H1 (cell line): ENCODE results near the gene TNRC6C. TPM values are rescaled to one million over a fixed set of nuclear protein-coding genes. Genes with fewer than 3 reads are reported as not detected.

ENCODE experiments used
- CTCF ChIA-PET: fragments of 300-600 bp; sonication (Branson Sonifier 250); formaldehyde crosslinking; loops from one replicate; lab custom pipeline; 2021; ENCODE audit not compliant: partially characterized antibody; lab: Charles Lee
- POLR2A ChIA-PET: fragments of 300-600 bp; sonication (Branson Sonifier 250); formaldehyde crosslinking; loops from one replicate; lab custom pipeline; 2021; ENCODE audit warnings: inconsistent platforms; ENCODE audit not compliant: partially characterized antibody; lab: Charles Lee
- DNase-seq, 2 experiments: peaks; one replicate each; pipeline versions ENCODE4 v3.0.0 to v3.0.0-alpha.2; 2010 to 2022; ENCODE audit warnings: low spot score in 2 of 2, low read depth in 1 of 2, mixed read lengths in 1 of 2
- FAIRE-seq: peaks from 2 replicates; lab custom pipeline; 2011; peaks lifted over from hg19 to GRCh38; lab: Jason Lieb, UNC
- H2AFZ ChIP-seq: 2 replicates; pipeline ENCODE4 v1.8.1; 2012; ENCODE audit warnings: low read length, inconsistent platforms
- H2AK5ac ChIP-seq: 2 replicates; pipeline ENCODE4 v1.6.1; 2013; ENCODE audit warnings: low read depth, low read length
- H2BK120ac ChIP-seq: replicated peaks from 2 replicates; pipeline ENCODE3; 2013; ENCODE audit warnings: low read depth, low read length, inconsistent platforms
- H2BK12ac ChIP-seq: 2 replicates; pipeline ENCODE4 v1.6.1; 2013; ENCODE audit warnings: low read depth, low read length
- H2BK15ac ChIP-seq: 2 replicates; pipeline ENCODE4 v1.6.1; 2013; ENCODE audit warnings: low read length
- H2BK20ac ChIP-seq: 2 replicates; pipeline ENCODE4 v1.6.1; 2013; ENCODE audit warnings: low read length
- H2BK5ac ChIP-seq: 2 replicates; pipeline ENCODE4 v1.6.1; 2013; ENCODE audit warnings: low read depth, low read length
- H3K14ac ChIP-seq: 2 replicates; pipeline ENCODE4 v1.6.1; 2013; ENCODE audit warnings: inconsistent platforms; ENCODE audit not compliant: insufficient read length
- H3K18ac ChIP-seq: 2 replicates; pipeline ENCODE4 v1.6.1; 2013; ENCODE audit warnings: low read length; ENCODE audit errors: extremely low read depth
- H3K23ac ChIP-seq: 2 replicates; pipeline ENCODE4 v1.6.1; 2013; ENCODE audit warnings: inconsistent platforms; ENCODE audit not compliant: insufficient read length
- H3K23me2 ChIP-seq: 2 replicates; pipeline ENCODE4 v1.6.1; 2013; ENCODE audit warnings: low read depth, low read length
- H3K27ac ChIP-seq: 2 replicates; pipeline ENCODE4 v1.6.1; 2011; ENCODE audit warnings: low read depth, low read length, inconsistent platforms
- H3K27me3 ChIP-seq, 4 experiments: replicated peaks in 1 of 4; 1 replicate in 1 of 4; 2 replicates in 3 of 4; pipeline versions ENCODE4 v1.6.1 to v1.8.1; 2011 to 2013; ENCODE audit warnings: low read length in 3 of 4, mild to moderate bottlenecking in 3 of 4, inconsistent platforms in 2 of 4, mixed read lengths in 2 of 4, moderate library complexity in 1 of 4; ENCODE audit not compliant: control insufficient read depth in 3 of 4, insufficient read depth in 3 of 4; ENCODE audit errors: extremely low read depth in 1 of 4
- H3K36me3 ChIP-seq, 4 experiments: 2 replicates each; pipeline versions ENCODE4 v1.6.1 to v1.8.1; 2011 to 2013; ENCODE audit warnings: mild to moderate bottlenecking in 4 of 4, low read length in 3 of 4, moderate library complexity in 2 of 4, control low read depth in 1 of 4, inconsistent platforms in 1 of 4; ENCODE audit not compliant: insufficient read depth in 4 of 4, control insufficient read depth in 2 of 4
- H3K4ac ChIP-seq: replicated peaks from 2 replicates; pipeline ENCODE3; 2013; ENCODE audit warnings: low read length, low read depth, mixed read lengths, inconsistent platforms; ENCODE audit not compliant: insufficient read length
- H3K4me1 ChIP-seq, 4 experiments: replicated peaks in 1 of 4; 1 replicate in 1 of 4; 2 replicates in 3 of 4; pipeline versions ENCODE4 v1.6.1 to v1.8.1; 2011 to 2013; ENCODE audit warnings: low read length in 3 of 4, inconsistent platforms in 2 of 4, mixed read lengths in 1 of 4; ENCODE audit not compliant: insufficient read depth in 4 of 4, control insufficient read depth in 3 of 4
- H3K4me2 ChIP-seq, 2 experiments: 2 replicates each; pipeline versions ENCODE4 v1.6.1 to v1.8.1; 2011 to 2013; ENCODE audit warnings: low read depth in 2 of 2, low read length in 2 of 2, control low read depth in 1 of 2, inconsistent platforms in 1 of 2, mild to moderate bottlenecking in 1 of 2; ENCODE audit not compliant: insufficient read depth in 1 of 2
- H3K4me3 ChIP-seq, 4 experiments: fragments of 200-600, 300-600 bp in 1 of 4; sonication (generic), shearing (Covaris generic), sonication (Bioruptor Twin) in 1 of 4; 2 replicates each; pipeline versions ENCODE4 v1.5.1 to v1.8.1; 2011 to 2016; ENCODE audit warnings: low read length in 4 of 4, low read depth in 3 of 4, control low read depth in 2 of 4, inconsistent platforms in 2 of 4, mild to moderate bottlenecking in 2 of 4, mixed read lengths in 1 of 4, moderate library complexity in 1 of 4; ENCODE audit not compliant: insufficient read depth in 2 of 4; ENCODE audit errors: extremely low read depth in 1 of 4
- H3K56ac ChIP-seq: replicated peaks from 2 replicates; pipeline ENCODE3; 2013; ENCODE audit warnings: low read depth, mild to moderate bottlenecking, mixed read lengths, low read length, inconsistent platforms; ENCODE audit not compliant: insufficient read length
- H3K79me1 ChIP-seq: 2 replicates; pipeline ENCODE4 v1.6.1; 2013; ENCODE audit warnings: low read depth, low read length, control low read depth
- H3K79me2 ChIP-seq, 2 experiments: 2 replicates each; pipeline versions ENCODE4 v1.6.1 to v1.8.1; 2012 to 2013; ENCODE audit warnings: low read length in 2 of 2, mild to moderate bottlenecking in 2 of 2, inconsistent platforms in 1 of 2; ENCODE audit not compliant: insufficient read depth in 2 of 2, control insufficient read depth in 1 of 2
- H3K9ac ChIP-seq, 4 experiments: replicated peaks in 1 of 4; 1 replicate in 1 of 4; 2 replicates in 3 of 4; pipeline versions ENCODE4 v1.6.1 to v1.8.1; 2011 to 2013; ENCODE audit warnings: low read depth in 3 of 4, low read length in 3 of 4, control low read depth in 2 of 4, mild to moderate bottlenecking in 2 of 4, moderate library complexity in 2 of 4, inconsistent platforms in 1 of 4; ENCODE audit errors: extremely low read depth in 1 of 4
- H3K9me3 ChIP-seq, 2 experiments: 2 replicates each; pipeline versions ENCODE4 v1.6.1 to v1.8.1; 2012 to 2013; ENCODE audit warnings: mild to moderate bottlenecking in 2 of 2, moderate library complexity in 2 of 2, control low read depth in 1 of 2, inconsistent platforms in 1 of 2, low read depth in 1 of 2, low read length in 1 of 2, mixed read lengths in 1 of 2; ENCODE audit not compliant: insufficient read depth in 2 of 2
- H4K20me1 ChIP-seq, 2 experiments: replicated peaks in 1 of 2; 2 replicates each; pipeline versions ENCODE3 to v1.8.1; 2011 to 2013; ENCODE audit warnings: inconsistent platforms in 2 of 2, low read length in 2 of 2, mild to moderate bottlenecking in 1 of 2; ENCODE audit not compliant: insufficient read depth in 2 of 2, control insufficient read depth in 1 of 2
- H4K5ac ChIP-seq: 2 replicates; pipeline ENCODE4 v1.6.1; 2013; ENCODE audit warnings: low read length, low read depth, mixed read lengths, inconsistent platforms; ENCODE audit not compliant: insufficient read length
- H4K8ac ChIP-seq: 2 replicates; pipeline ENCODE4 v1.8.0; 2013; ENCODE audit warnings: mild to moderate bottlenecking, moderate library complexity, low read length, inconsistent platforms; ENCODE audit not compliant: insufficient read depth; ENCODE audit errors: extremely low read depth
- H4K91ac ChIP-seq: replicated peaks from 2 replicates; pipeline ENCODE3; 2013; ENCODE audit warnings: low read length, mixed read lengths, inconsistent platforms; ENCODE audit not compliant: insufficient read length
- MAX ChIP-seq: IDR thresholded peaks from 2 replicates; pipeline ENCODE4 v1.6.1; 2012; ENCODE audit warnings: inconsistent platforms
- POLR2A ChIP-seq, 2 experiments: IDR thresholded peaks; 1 replicate in 1 of 2; 2 replicates in 1 of 2; pipeline ENCODE4 v1.6.1; 2011; ENCODE audit warnings: low read depth in 2 of 2, low read length in 2 of 2, mild to moderate bottlenecking in 2 of 2; ENCODE audit errors: control extremely low read depth in 1 of 2
- SIRT6 ChIP-seq: IDR thresholded peaks from one replicate; pipeline ENCODE4 v1.7.1; 2012; ENCODE audit warnings: low read length, inconsistent platforms
- WGBS, 2 experiments: shearing (Covaris generic) in 1 of 2; methylation state at CpG; one replicate each; pipeline versions ENCODE4 v1.1.6 to v1.1.7; 2013 to 2015; ENCODE audit warnings: low lambda C conversion rate in 2 of 2, mixed read lengths in 2 of 2, inconsistent platforms in 1 of 2, low coverage in 1 of 2, missing lambda C conversion rate in 1 of 2; ENCODE audit not compliant: insufficient replicate concordance in 2 of 2, insufficient coverage in 1 of 2, insufficient read length in 1 of 2; ENCODE audit errors: extremely low coverage in 1 of 2, missing lambda C conversion rate in 1 of 2; 5-methylcytosine and 5-hydroxymethylcytosine counted together
- polyA plus RNA-seq, 7 experiments: library from polyadenylated mRNA; depleted of rRNA in 3 of 7; stranded (reverse) in 5 of 7; unstranded in 2 of 7; fragments of >200 nt in 5 of 7; fragments of 200-250 nt in 2 of 7; gene quantifications; 1 replicate in 5 of 7; 2 replicates in 1 of 7; 4 replicates in 1 of 7; pipeline versions ENCODE4 v1.2.1 to v1.2.3, GENCODE V29; 2011 to 2013; ENCODE audit warnings: missing spikeins in 2 of 7, mixed read lengths in 2 of 7
- total RNA-seq: library from RNA; stranded (reverse); fragmentation: NEBNext Ultra II Directional; extraction: Animal tissue kit (Norgen Biotek cat#: 25700); gene quantifications from 2 replicates; pipeline ENCODE4 v1.2.1, GENCODE V29; 2021

The TNRC6C gene
- total and polyA plus RNA-seq, 2 of the 8 experiments (the other 6 are each of a cell fraction or from before 2014, with no cell fraction given) = 2.8 to 28.9 TPM

- no peak overlapping the region; a peak in 1 of 7 replicates for H3K9ac ChIP-seq
- H3K23me2 ChIP-seq = no peaks in the 10 kb centered on the region
- no peak overlapping the region for H3K4me3 ChIP-seq
- no peak overlapping the region for H2BK120ac ChIP-seq
- H4K8ac ChIP-seq = peak overlapping the region; percentile 71
- H3K56ac ChIP-seq = no peak overlapping the region
- TF ChIP-seq MAX (no peak), SIRT6 (no peak), POLR2A (IDR thresholded peaks at IDR 0.05; ENCODE audit: control extremely low read depth in 1 of 2, low read depth in 2 of 2, low read length in 2 of 2) (no peak)
- no peak overlapping the region for H3K27ac ChIP-seq
- H3K23ac ChIP-seq = no peak overlapping the region
- no peak overlapping the region for H3K14ac ChIP-seq
- H2BK12ac ChIP-seq = no peak overlapping the region
- no peaks in the 10 kb centered on the region for H3K9me3 ChIP-seq
- ChIA-PET CTCF (interaction anchor here (1.1 to 5.2 kb wide), 6 partner anchors 22 to 65 kb away, joined by 4 to 33 read pairs (median 6); no protein-coding TSS in a partner anchor), POLR2A (interaction anchor here (1.3 to 1.4 kb wide), 3 partner anchors 20 to 64 kb away, joined by 3 to 5 read pairs (median 4); partner anchors contain the start of gene TMC8)
- no peak overlapping the region for H4K5ac ChIP-seq
- no peak overlapping the region for H2BK20ac ChIP-seq
- H3K4me2 ChIP-seq = no peak overlapping the region
- peaks cover 2 to 3% of the 10 kb centered on the region in 2 experiments for H4K20me1 ChIP-seq
- FAIRE-seq = no peak
- no peak overlapping the region for H4K91ac ChIP-seq
- no peak overlapping the region for H3K18ac ChIP-seq
- no peak overlapping the region for H2BK15ac ChIP-seq
- H2AFZ ChIP-seq = no peak overlapping the region
- no peak overlapping the region for H2AK5ac ChIP-seq
- no peaks in the 10 kb centered on the region for H3K79me2 ChIP-seq
- no peaks in the 10 kb centered on the region; a peak in 1 of 7 replicates for H3K4me1 ChIP-seq
- no peaks in the 10 kb centered on the region for H3K79me1 ChIP-seq
- no peak overlapping the region for H3K4ac ChIP-seq
- no peak overlapping the region for H2BK5ac ChIP-seq
- peaks cover 0 to 7% (median 0%) of the 10 kb centered on the region in 4 experiments; a peak in 1 of 8 replicates for H3K36me3 ChIP-seq
- DNase-seq = no peak
- H3K27me3 ChIP-seq = no peaks in the 10 kb centered on the region
- 97% methylated on average over 22 of the region's 22 CpGs; no CpG with 5 or more reads in 1 of the 2 experiments for WGBS, 2 experiments
Measured at GRCh38 chr17:78110363-78111015, 152.0 kb downstream of the TNRC6C start.
